CD4-positive, alpha-beta T cell treated with Interleukin-21 for 1 hour (primary cell): ENCODE results near the gene PDK3.

Experiments used
- DNase-seq: peaks from one replicate; pipeline ENCODE4 v3.0.0-alpha.2; 2020

The PDK3 gene

GRCh38 chrX:24464836-24465531 is at the start of gene PDK3:
PDK3 (plus strand) TSS chrX:24465286; CDS start chrX:24465456, 170 bp downstream.
- peak; percentile 90 for DNase-seq

GRCh38 chrX:24415921-24416320 is 49.2 kb upstream of the PDK3 start:
- DNase-seq: no peak

- no peak for DNase-seq
Measured at GRCh38 chrX:24423960-24424359, 41.1 kb upstream of the PDK3 start.

- DNase-seq: no peak
Measured at GRCh38 chrX:24424948-24425347, 40.1 kb upstream of the PDK3 start.

GRCh38 chrX:24425806-24426205 is 39.3 kb upstream of the PDK3 start:
- no peak for DNase-seq

GRCh38 chrX:24426340-24426913 is 38.7 kb upstream of the PDK3 start:
- peak; percentile 45 for DNase-seq

- no peak for DNase-seq
Measured at GRCh38 chrX:24426921-24427746, 38.0 kb upstream of the PDK3 start.

GRCh38 chrX:24427747-24428019 is 37.4 kb upstream of the PDK3 start:
- DNase-seq: no peak

GRCh38 chrX:24428516-24428915 is 36.6 kb upstream of the PDK3 start:
- no peak for DNase-seq

GRCh38 chrX:24435060-24435459 is 30.0 kb upstream of the PDK3 start:
- DNase-seq: no peak

GRCh38 chrX:24443918-24444317 is 21.2 kb upstream of the PDK3 start:
- no peak for DNase-seq

- no peak for DNase-seq
Measured at GRCh38 chrX:24444645-24445044, 20.4 kb upstream of the PDK3 start.

GRCh38 chrX:24448762-24449250 is 16.3 kb upstream of the PDK3 start:
- no peak for DNase-seq

GRCh38 chrX:24463077-24463476 is 2.0 kb upstream of the PDK3 start:
- DNase-seq: no peak

- DNase-seq: no peak
Measured at GRCh38 chrX:24464498-24464835, 619 bp upstream of the PDK3 start.

GRCh38 chrX:24465532-24465865 is 413 bp downstream of the PDK3 start:
- DNase-seq: peak; percentile 34

- no peak for DNase-seq
Measured at GRCh38 chrX:24466025-24466424, 939 bp downstream of the PDK3 start.

GRCh38 chrX:24468245-24468644 is 3.2 kb downstream of the PDK3 start:
- DNase-seq: no peak

GRCh38 chrX:24471808-24472207 is 6.7 kb downstream of the PDK3 start:
- no peak for DNase-seq

- no peak for DNase-seq
Measured at GRCh38 chrX:24475480-24475879, 10.4 kb downstream of the PDK3 start.

GRCh38 chrX:24478509-24478908 is 13.4 kb downstream of the PDK3 start:
- DNase-seq: no peak

- DNase-seq: peak; percentile 88
Measured at GRCh38 chrX:24479924-24480323, 14.8 kb downstream of the PDK3 start.

- DNase-seq: peak; percentile 53
Measured at GRCh38 chrX:24480400-24480865, 15.3 kb downstream of the PDK3 start.

GRCh38 chrX:24482823-24483415 is 17.8 kb downstream of the PDK3 start:
- no peak for DNase-seq
